GM23248 (cell line): ENCODE measurements around the gene TAF6L. TPM values are rescaled to one million over a fixed set of nuclear protein-coding genes. Genes with fewer than 3 reads are reported as not detected.
"Not testable (repeated sequence)": the region's sequence is repeated elsewhere in the genome, so short reads cannot be mapped to it uniquely, and the experiment has no call there.

Experiments
- DNase-seq: peaks from one replicate; pipeline ENCODE4 v3.0.0-alpha.2; 2015
- H2AFZ ChIP-seq: fragments of 200-600 bp; sonication (generic); 2 replicates; pipeline ENCODE4 v1.6.1; 2016; ENCODE audit warnings: antibody characterized with exemption
- H3F3A ChIP-seq: fragments of 200-600 bp; sonication (generic); 2 replicates; pipeline ENCODE4 v1.6.1; 2016; ENCODE audit warnings: mild to moderate bottlenecking, antibody characterized with exemption, mixed run types; ENCODE audit not compliant: insufficient read depth
- H3K27ac ChIP-seq: fragments of 200-600 bp; sonication (generic); 2 replicates; pipeline ENCODE4 v1.5.1; 2016; ENCODE audit warnings: mild to moderate bottlenecking
- H3K27me3 ChIP-seq: fragments of 200-600 bp; sonication (generic); replicated peaks from 2 replicates; pipeline ENCODE4 v1.6.1; 2016; ENCODE audit warnings: mild to moderate bottlenecking; ENCODE audit not compliant: insufficient read depth
- H3K36me3 ChIP-seq: fragments of 200-600 bp; sonication (generic); 2 replicates; pipeline ENCODE4 v1.6.1; 2016; ENCODE audit warnings: low read depth, mild to moderate bottlenecking
- H3K4me1 ChIP-seq: fragments of 200-600 bp; sonication (generic); 2 replicates; pipeline ENCODE4 v1.6.1; 2016; ENCODE audit warnings: mild to moderate bottlenecking; ENCODE audit not compliant: insufficient read depth
- H3K4me2 ChIP-seq: fragments of 200-600 bp; sonication (generic); one replicate; pipeline ENCODE4 v1.6.1; 2016; ENCODE audit warnings: mild to moderate bottlenecking; ENCODE audit not compliant: unreplicated experiment
- H3K4me3 ChIP-seq: fragments of 200-600 bp; sonication (generic); 2 replicates; pipeline ENCODE4 v1.5.1; 2016; ENCODE audit warnings: mild to moderate bottlenecking
- H3K79me2 ChIP-seq: fragments of 200-600 bp; sonication (generic); 2 replicates; pipeline ENCODE4 v1.6.1; 2016; ENCODE audit warnings: mild to moderate bottlenecking; ENCODE audit not compliant: insufficient read depth
- H3K9ac ChIP-seq: fragments of 200-600 bp; sonication (generic); 2 replicates; pipeline ENCODE4 v1.6.1; 2016; ENCODE audit warnings: mild to moderate bottlenecking
- H3K9me2 ChIP-seq: fragments of 200-600 bp; sonication (generic); 2 replicates; pipeline ENCODE4 v1.6.1; 2016; ENCODE audit warnings: mixed run types, mild to moderate bottlenecking, moderate library complexity; ENCODE audit not compliant: insufficient read depth
- H3K9me3 ChIP-seq: fragments of 200-600 bp; sonication (generic); one replicate; pipeline ENCODE4 v1.6.1; 2017; ENCODE audit warnings: low read depth
- H4K20me1 ChIP-seq: fragments of 200-600 bp; sonication (generic); 2 replicates; pipeline ENCODE4 v1.6.0; 2016; ENCODE audit not compliant: insufficient read depth
- EZH2 ChIP-seq: fragments of 200-600 bp; sonication (generic); IDR thresholded peaks from 2 replicates; pipeline ENCODE4 v1.6.1; 2018; ENCODE audit warnings: antibody characterized with exemption, mild to moderate bottlenecking; ENCODE audit not compliant: insufficient read depth, poor library complexity, severe bottlenecking
- EZH2phosphoT487 ChIP-seq: fragments of 200-600 bp; sonication (generic); IDR thresholded peaks from 2 replicates; pipeline ENCODE4 v1.6.1; 2018; ENCODE audit warnings: antibody characterized with exemption, moderate library complexity, mild to moderate bottlenecking, low read depth; ENCODE audit not compliant: insufficient read depth
- WGBS, 2 experiments: methylation state at CpG; one replicate each; pipeline ENCODE4 v1.1.6; 2015 to 2017; ENCODE audit warnings: low lambda C conversion rate in 2 of 2, low coverage in 1 of 2; ENCODE audit errors: missing lambda C conversion rate in 2 of 2; 5-methylcytosine and 5-hydroxymethylcytosine counted together
- in situ Hi-C: fragments of 300-500 bp; cut with MboI; formaldehyde crosslinking; loops from 2 replicates; pipeline ENCODE4 v1.15.0; 2020
- polyA plus RNA-seq: library from polyadenylated mRNA; unstranded; fragments of >200 nt; fragmentation: Nextera tagmentation; extraction: Ambion mirVana; gene quantifications from 2 replicates; pipeline ENCODE4 v1.2.1, GENCODE V29; 2016
- total RNA-seq: library from RNA; depleted of rRNA; stranded (reverse); fragments of >200 nt; shearing (Covaris generic); gene quantifications from 2 replicates; pipeline ENCODE4 v1.2.3, GENCODE V29; 2014

Gene TAF6L
- total and polyA plus RNA-seq, 2 experiments from 2014 or later: 8.2 to 11.6 TPM

DNA sequence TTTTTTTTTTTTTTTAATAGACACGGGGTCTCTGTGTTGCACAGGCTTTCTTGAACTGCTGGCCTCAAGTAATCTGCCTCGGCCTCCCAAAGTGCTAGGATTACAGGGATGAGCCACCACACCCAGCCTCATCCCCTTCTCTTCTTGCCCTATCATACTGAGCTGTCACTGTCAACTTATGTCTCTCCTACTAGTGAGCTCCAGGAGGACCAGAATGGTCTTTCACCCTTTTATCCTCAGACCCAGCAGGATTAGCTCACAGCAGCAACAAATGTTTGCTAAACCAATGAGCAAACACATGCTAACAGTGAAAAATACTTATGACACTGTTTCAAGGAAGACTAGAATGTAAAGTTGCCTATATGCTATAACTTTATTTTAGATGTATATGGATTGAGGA is 40.5 kb downstream of the TAF6L start:
- H3K9me3 ChIP-seq: no peaks in the 10 kb centered on the region
- in situ Hi-C loops: no loop called here
- H3K9me2 ChIP-seq: no peaks in the 10 kb centered on the region
- no peaks in the 10 kb centered on the region for H4K20me1 ChIP-seq
- H3K4me2 ChIP-seq: no peak overlapping the region
- no peak overlapping the region for H3K4me3 ChIP-seq
- H3F3A ChIP-seq: peaks cover 43% of the 10 kb centered on the region
- no peak overlapping the region for H3K9ac ChIP-seq
- no peak overlapping the region for H2AFZ ChIP-seq
- WGBS, 2 experiments: 27 to 34% methylated on average over 2 of the region's 2 CpGs
- no peak overlapping the region for H3K27ac ChIP-seq
- H3K36me3 ChIP-seq: peaks cover 21% of the 10 kb centered on the region
- peaks cover 13% of the 10 kb centered on the region for H3K4me1 ChIP-seq
- no peak for DNase-seq
- H3K27me3 ChIP-seq: no peaks in the 10 kb centered on the region
- TF ChIP-seq EZH2phosphoT487 (no peak), EZH2 (no peak)
- no peaks in the 10 kb centered on the region for H3K79me2 ChIP-seq

DNA sequence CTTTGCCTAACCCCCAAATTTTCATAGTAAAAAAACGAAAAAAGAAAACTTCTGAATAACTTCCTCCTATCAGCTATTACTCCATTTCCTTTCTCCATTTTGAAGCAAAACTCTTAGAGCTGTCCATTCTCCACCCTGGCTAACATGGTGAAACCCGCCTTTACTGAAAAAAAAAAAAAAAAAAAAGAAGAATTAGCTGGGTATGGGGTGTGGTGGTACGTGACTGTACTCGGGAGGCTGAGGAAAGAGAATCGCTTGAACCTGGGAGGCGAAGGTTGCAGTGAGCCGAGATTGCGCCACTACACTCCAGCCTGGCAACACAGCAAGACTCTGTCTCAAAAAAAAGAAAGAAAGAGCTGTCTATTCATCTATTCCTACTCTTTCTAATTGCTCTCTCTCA is 45.4 kb downstream of the TAF6L start:
- in situ Hi-C loops: no loop called here
- Histone ChIP-seq H3F3A (peaks cover 10% of the 10 kb centered on the region; the same call in 1 of the 2 replicates), H3K79me2 (peaks cover 16% of the 10 kb centered on the region; the same call in 1 of the 2 replicates), H3K9me3 (no peaks in the 10 kb centered on the region), H3K27ac (no peak overlapping the region), H3K36me3 (peaks cover 52% of the 10 kb centered on the region), H2AFZ (no peak overlapping the region), H3K4me2 (no peak overlapping the region), H3K4me1 (no peaks in the 10 kb centered on the region), H3K9me2 (no peaks in the 10 kb centered on the region), H3K9ac (no peak overlapping the region), H3K27me3 (no peaks in the 10 kb centered on the region), H3K4me3 (no peak overlapping the region), H4K20me1 (no peaks in the 10 kb centered on the region; the same call in 1 of the 2 replicates)
- 95 to 98% methylated on average over 8 of the region's 8 CpGs for WGBS, 2 experiments
- TF ChIP-seq EZH2phosphoT487 (no peak), EZH2 (no peak)
- no peak for DNase-seq

DNA sequence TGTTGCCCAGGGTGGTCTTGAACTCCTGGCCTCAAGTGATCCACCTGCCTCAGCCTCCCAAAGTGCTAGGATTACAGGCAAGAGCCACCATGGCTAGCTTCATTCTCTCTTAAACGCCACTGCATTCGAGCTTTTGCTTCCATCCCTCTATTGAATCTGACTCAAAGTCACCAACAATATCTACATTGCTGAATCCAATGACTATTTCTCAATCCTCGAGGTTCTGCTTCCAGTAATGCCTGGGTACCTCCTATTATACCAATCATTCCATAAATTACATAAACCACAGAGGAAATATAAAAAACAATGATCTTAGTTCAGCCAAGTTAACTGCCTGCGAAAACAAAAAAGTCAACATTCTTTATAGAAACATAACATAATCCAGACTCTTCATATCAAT is 45.9 kb downstream of the TAF6L start:
- no peak overlapping the region for H3K9ac ChIP-seq
- H3K27ac ChIP-seq: no peak overlapping the region
- H2AFZ ChIP-seq: no peak overlapping the region
- no peak overlapping the region for H3K4me2 ChIP-seq
- H3K27me3 ChIP-seq: no peaks in the 10 kb centered on the region
- peaks cover 55% of the 10 kb centered on the region for H3K36me3 ChIP-seq
- 88 to 91% methylated on average over 4 of the region's 4 CpGs for WGBS, 2 experiments
- no peaks in the 10 kb centered on the region; the same call in 1 of the 2 replicates for H4K20me1 ChIP-seq
- peaks cover 19% of the 10 kb centered on the region; the same call in 1 of the 2 replicates for H3K79me2 ChIP-seq
- no peak for DNase-seq
- no peak for TF ChIP-seq EZH2phosphoT487
- no peak for TF ChIP-seq EZH2
- no peaks in the 10 kb centered on the region for H3K4me1 ChIP-seq
- peaks cover 5% of the 10 kb centered on the region; the same call in 1 of the 2 replicates for H3F3A ChIP-seq
- H3K9me2 ChIP-seq: no peaks in the 10 kb centered on the region
- no peaks in the 10 kb centered on the region for H3K9me3 ChIP-seq
- H3K4me3 ChIP-seq: no peak overlapping the region
- in situ Hi-C loops: no loop called here

DNA sequence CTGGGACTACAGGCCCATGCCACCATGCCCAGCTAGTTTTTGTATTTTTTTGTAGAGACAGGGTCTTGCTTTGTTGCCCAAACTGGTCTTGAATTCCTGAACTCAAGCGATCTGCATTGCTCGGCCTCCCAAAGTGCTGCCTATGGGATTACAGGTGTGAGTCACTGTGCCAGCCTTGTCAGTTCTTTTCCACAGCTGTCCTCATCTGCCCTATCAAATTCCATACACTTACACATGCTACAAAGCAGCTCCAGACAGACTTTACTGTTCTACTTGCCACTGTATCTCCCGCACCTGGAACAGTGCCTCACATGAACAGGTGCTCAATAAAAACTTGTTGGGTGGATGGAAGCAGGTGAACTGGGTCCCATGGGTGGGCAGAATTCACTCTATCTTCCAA is 52.5 kb downstream of the TAF6L start:
- no peak for DNase-seq

DNA sequence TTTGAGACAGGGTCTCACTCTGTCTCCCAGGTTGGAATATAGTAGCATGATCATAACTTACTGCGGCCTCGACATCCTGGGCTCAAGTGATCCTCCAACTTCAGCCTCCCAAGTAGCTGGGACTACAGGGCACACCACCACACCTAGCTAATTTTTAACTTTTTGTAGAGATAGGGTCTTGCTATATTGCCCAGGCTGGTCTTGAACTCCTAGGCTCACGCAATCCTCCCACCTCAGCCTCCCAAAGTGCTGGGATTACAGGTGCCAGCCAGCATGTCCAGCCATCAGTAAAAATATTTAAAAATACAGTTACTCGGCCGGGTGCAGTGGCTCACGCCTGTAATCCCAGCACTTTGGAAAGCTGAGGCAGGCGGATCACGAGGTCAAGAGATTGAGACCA is 56.9 kb downstream of the TAF6L start:
- H3K9me3 ChIP-seq, H3K4me2 ChIP-seq, H3K4me3 ChIP-seq, H3K9me2 ChIP-seq, H3K9ac ChIP-seq, H3K27ac ChIP-seq, H3F3A ChIP-seq, in situ Hi-C loops, H4K20me1 ChIP-seq, H3K27me3 ChIP-seq, H2AFZ ChIP-seq, DNase-seq: not testable (repeated sequence)
- Histone ChIP-seq H3K36me3 (peaks cover 45% of the 10 kb centered on the region), H3K4me1 (peaks cover 12% of the 10 kb centered on the region), H3K79me2 (peaks cover 89% of the 10 kb centered on the region)
- 84 to 85% methylated on average over 8 of the region's 8 CpGs for WGBS, 2 experiments

More for the DNA sequence above, 52.5 kb downstream of the TAF6L start:
- Histone ChIP-seq H3K36me3 (peaks cover 69% of the 10 kb centered on the region), H3K27ac (no peak overlapping the region), H3K4me1 (no peaks in the 10 kb centered on the region), H3K4me2 (no peak overlapping the region), H3K9me2 (no peaks in the 10 kb centered on the region), H3K4me3 (no peak overlapping the region), H2AFZ (no peak overlapping the region), H3F3A (0 out of 2 replicates have a peak, but pooled peaks cover 6% of the 10 kb centered on the region), H4K20me1 (no peaks in the 10 kb centered on the region; the same call in 1 of the 2 replicates), H3K9ac (no peak overlapping the region), H3K9me3 (no peaks in the 10 kb centered on the region), H3K27me3 (no peaks in the 10 kb centered on the region), H3K79me2 (peaks cover 65% of the 10 kb centered on the region)
- in situ Hi-C loops: no loop called here
- WGBS, 2 experiments: 75 to 88% methylated on average over 3 of the region's 3 CpGs
- TF ChIP-seq EZH2phosphoT487: no peak
- TF ChIP-seq EZH2: no peak
